ENCODE data around the gene HTR2A.

GRCh38 chr13:46799139-46799538 is 97.7 kb downstream of the HTR2A start:
- TF ChIP-seq, protein P1, sequence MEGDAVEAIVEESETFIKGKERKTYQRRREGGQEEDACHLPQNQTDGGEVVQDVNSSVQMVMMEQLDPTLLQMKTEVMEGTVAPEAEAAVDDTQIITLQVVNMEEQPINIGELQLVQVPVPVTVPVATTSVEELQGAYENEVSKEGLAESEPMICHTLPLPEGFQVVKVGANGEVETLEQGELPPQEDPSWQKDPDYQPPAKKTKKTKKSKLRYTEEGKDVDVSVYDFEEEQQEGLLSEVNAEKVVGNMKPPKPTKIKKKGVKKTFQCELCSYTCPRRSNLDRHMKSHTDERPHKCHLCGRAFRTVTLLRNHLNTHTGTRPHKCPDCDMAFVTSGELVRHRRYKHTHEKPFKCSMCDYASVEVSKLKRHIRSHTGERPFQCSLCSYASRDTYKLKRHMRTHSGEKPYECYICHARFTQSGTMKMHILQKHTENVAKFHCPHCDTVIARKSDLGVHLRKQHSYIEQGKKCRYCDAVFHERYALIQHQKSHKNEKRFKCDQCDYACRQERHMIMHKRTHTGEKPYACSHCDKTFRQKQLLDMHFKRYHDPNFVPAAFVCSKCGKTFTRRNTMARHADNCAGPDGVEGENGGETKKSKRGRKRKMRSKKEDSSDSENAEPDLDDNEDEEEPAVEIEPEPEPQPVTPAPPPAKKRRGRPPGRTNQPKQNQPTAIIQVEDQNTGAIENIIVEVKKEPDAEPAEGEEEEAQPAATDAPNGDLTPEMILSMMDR (IDR thresholded peaks at IDR 0.05) = no peak
- TF ChIP-seq POLR2AphosphoS5 (IDR thresholded peaks at IDR 0.05; ENCODE audit: insufficient read depth in 1 of 2, low read depth in 1 of 2) (no peak), POLR2A (IDR thresholded peaks at IDR 0.05) (no peak)
